SK-N-SH (cell line): ENCODE data around the gene BRD2. TPM values are rescaled to one million over a fixed set of nuclear protein-coding genes. Genes with fewer than 3 reads are reported as not detected.

ENCODE experiments used
- CHD2 ChIP-seq: fragments of 150-350 bp; IDR thresholded peaks from 2 replicates; pipeline ENCODE4 v1.6.1; 2018; ENCODE audit warnings: low read length; ENCODE audit not compliant: partially characterized antibody
- ELF1 ChIP-seq: IDR thresholded peaks from 2 replicates; pipeline ENCODE4 v1.4.0; 2012
- EP300 ChIP-seq, 2 experiments: IDR thresholded peaks; 2 replicates each; pipeline versions ENCODE4 v1.4.0 to v1.6.1; 2012; ENCODE audit warnings: borderline replicate concordance in 1 of 2, low read depth in 1 of 2, low read length in 1 of 2
- EZH2phosphoT487 ChIP-seq: fragments of 200-600 bp; sonication (generic); IDR thresholded peaks from 2 replicates; pipeline ENCODE4 v1.6.1; 2017; ENCODE audit warnings: low read depth, mixed run types, mild to moderate bottlenecking, antibody characterized with exemption, moderate library complexity, borderline replicate concordance
- FOSL2 ChIP-seq: IDR thresholded peaks from 2 replicates; pipeline ENCODE4 v1.4.0; 2012; ENCODE audit warnings: low read depth, mild to moderate bottlenecking, moderate library complexity, borderline replicate concordance
- FOXM1 ChIP-seq: IDR thresholded peaks from 2 replicates; pipeline ENCODE4 v1.4.0; 2012; ENCODE audit warnings: low read depth, mild to moderate bottlenecking
- GABPA ChIP-seq: IDR thresholded peaks from 2 replicates; pipeline ENCODE4 v1.4.0; 2012; ENCODE audit warnings: low read depth, mild to moderate bottlenecking
- MEF2A ChIP-seq: IDR thresholded peaks from 2 replicates; pipeline ENCODE4 v1.4.0; 2012; ENCODE audit warnings: low read depth, borderline replicate concordance
- POLR2AphosphoS5 ChIP-seq: IDR thresholded peaks from 2 replicates; pipeline ENCODE4 v1.6.1; 2012; ENCODE audit warnings: low read depth, low read length
- RXRA ChIP-seq: IDR thresholded peaks from 2 replicates; pipeline ENCODE4 v1.4.0; 2012; ENCODE audit warnings: low read depth, mild to moderate bottlenecking, borderline replicate concordance
- TCF12 ChIP-seq: IDR thresholded peaks from 2 replicates; pipeline ENCODE4 v1.4.0; 2012
- TEAD4 ChIP-seq: IDR thresholded peaks from 2 replicates; pipeline ENCODE4 v1.4.0; 2012; ENCODE audit warnings: mild to moderate bottlenecking, borderline replicate concordance; ENCODE audit not compliant: insufficient read depth
- USF2 ChIP-seq: fragments of 150-350 bp; IDR thresholded peaks from 2 replicates; pipeline ENCODE4 v1.6.1; 2017; ENCODE audit warnings: antibody characterized with exemption, low read length, low read depth, borderline replicate concordance
- YY1 ChIP-seq: IDR thresholded peaks from 2 replicates; pipeline ENCODE4 v1.4.0; 2012; ENCODE audit warnings: low read depth, mild to moderate bottlenecking
- polyA plus RNA-seq, 3 experiments: library from polyadenylated mRNA; depleted of rRNA; stranded (reverse); fragments of >200 nt; gene quantifications; 2 replicates each; pipeline ENCODE4 v1.2.3, GENCODE V29; 2012
- TF ChIP-seq, protein P1 (sequence below): IDR thresholded peaks from 2 replicates; pipeline ENCODE4 v1.6.1; 2012; ENCODE audit warnings: mild to moderate bottlenecking, low read depth, low read length, moderate library complexity
- TF ChIP-seq, protein P2 (sequence below): fragments of 150-350 bp; IDR thresholded peaks from 2 replicates; pipeline ENCODE4 v1.6.1; 2016; ENCODE audit warnings: mild to moderate bottlenecking, low read depth, low read length
- TF ChIP-seq, protein P3 (sequence below): IDR thresholded peaks from 2 replicates; pipeline ENCODE4 v1.4.0; 2012; ENCODE audit warnings: low read depth, borderline replicate concordance
- TF ChIP-seq, protein P4 (sequence below): IDR thresholded peaks from 2 replicates; pipeline ENCODE4 v1.4.0; 2012; ENCODE audit warnings: low read depth, borderline replicate concordance

BRD2 gene
- polyA plus RNA-seq, 1 of the 3 experiments (the other 2 are of a cell fraction) = 104 TPM

GRCh38 chr6:32984622-32985389 lies 16.4 kb downstream of the BRD2 start (continued):
- TF ChIP-seq, protein P1, sequence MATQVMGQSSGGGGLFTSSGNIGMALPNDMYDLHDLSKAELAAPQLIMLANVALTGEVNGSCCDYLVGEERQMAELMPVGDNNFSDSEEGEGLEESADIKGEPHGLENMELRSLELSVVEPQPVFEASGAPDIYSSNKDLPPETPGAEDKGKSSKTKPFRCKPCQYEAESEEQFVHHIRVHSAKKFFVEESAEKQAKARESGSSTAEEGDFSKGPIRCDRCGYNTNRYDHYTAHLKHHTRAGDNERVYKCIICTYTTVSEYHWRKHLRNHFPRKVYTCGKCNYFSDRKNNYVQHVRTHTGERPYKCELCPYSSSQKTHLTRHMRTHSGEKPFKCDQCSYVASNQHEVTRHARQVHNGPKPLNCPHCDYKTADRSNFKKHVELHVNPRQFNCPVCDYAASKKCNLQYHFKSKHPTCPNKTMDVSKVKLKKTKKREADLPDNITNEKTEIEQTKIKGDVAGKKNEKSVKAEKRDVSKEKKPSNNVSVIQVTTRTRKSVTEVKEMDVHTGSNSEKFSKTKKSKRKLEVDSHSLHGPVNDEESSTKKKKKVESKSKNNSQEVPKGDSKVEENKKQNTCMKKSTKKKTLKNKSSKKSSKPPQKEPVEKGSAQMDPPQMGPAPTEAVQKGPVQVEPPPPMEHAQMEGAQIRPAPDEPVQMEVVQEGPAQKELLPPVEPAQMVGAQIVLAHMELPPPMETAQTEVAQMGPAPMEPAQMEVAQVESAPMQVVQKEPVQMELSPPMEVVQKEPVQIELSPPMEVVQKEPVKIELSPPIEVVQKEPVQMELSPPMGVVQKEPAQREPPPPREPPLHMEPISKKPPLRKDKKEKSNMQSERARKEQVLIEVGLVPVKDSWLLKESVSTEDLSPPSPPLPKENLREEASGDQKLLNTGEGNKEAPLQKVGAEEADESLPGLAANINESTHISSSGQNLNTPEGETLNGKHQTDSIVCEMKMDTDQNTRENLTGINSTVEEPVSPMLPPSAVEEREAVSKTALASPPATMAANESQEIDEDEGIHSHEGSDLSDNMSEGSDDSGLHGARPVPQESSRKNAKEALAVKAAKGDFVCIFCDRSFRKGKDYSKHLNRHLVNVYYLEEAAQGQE = no peak
- TF ChIP-seq MEF2A = no peak
- TF ChIP-seq FOXM1 = no peak
- TF ChIP-seq, protein P2, sequence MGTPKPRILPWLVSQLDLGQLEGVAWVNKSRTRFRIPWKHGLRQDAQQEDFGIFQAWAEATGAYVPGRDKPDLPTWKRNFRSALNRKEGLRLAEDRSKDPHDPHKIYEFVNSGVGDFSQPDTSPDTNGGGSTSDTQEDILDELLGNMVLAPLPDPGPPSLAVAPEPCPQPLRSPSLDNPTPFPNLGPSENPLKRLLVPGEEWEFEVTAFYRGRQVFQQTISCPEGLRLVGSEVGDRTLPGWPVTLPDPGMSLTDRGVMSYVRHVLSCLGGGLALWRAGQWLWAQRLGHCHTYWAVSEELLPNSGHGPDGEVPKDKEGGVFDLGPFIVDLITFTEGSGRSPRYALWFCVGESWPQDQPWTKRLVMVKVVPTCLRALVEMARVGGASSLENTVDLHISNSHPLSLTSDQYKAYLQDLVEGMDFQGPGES = no peak
- TF ChIP-seq FOSL2 = no peak
- TF ChIP-seq ELF1 = no peak
- TF ChIP-seq TCF12 = no peak
- no peak for TF ChIP-seq POLR2AphosphoS5
- TF ChIP-seq RXRA = no peak
- no peak for TF ChIP-seq GABPA
- no peak for TF ChIP-seq EZH2phosphoT487
- no peak for TF ChIP-seq USF2
- TF ChIP-seq YY1 = no peak
- TF ChIP-seq CHD2 = no peak
- TF ChIP-seq, protein P3, sequence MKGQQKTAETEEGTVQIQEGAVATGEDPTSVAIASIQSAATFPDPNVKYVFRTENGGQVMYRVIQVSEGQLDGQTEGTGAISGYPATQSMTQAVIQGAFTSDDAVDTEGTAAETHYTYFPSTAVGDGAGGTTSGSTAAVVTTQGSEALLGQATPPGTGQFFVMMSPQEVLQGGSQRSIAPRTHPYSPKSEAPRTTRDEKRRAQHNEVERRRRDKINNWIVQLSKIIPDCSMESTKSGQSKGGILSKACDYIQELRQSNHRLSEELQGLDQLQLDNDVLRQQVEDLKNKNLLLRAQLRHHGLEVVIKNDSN = no peak
- TF ChIP-seq TEAD4 = no peak
- TF ChIP-seq EP300 (IDR thresholded peaks at IDR 0.05; ENCODE audit: borderline replicate concordance in 1 of 2, low read depth in 1 of 2, low read length in 1 of 2) = no peak
- TF ChIP-seq, protein P4, sequence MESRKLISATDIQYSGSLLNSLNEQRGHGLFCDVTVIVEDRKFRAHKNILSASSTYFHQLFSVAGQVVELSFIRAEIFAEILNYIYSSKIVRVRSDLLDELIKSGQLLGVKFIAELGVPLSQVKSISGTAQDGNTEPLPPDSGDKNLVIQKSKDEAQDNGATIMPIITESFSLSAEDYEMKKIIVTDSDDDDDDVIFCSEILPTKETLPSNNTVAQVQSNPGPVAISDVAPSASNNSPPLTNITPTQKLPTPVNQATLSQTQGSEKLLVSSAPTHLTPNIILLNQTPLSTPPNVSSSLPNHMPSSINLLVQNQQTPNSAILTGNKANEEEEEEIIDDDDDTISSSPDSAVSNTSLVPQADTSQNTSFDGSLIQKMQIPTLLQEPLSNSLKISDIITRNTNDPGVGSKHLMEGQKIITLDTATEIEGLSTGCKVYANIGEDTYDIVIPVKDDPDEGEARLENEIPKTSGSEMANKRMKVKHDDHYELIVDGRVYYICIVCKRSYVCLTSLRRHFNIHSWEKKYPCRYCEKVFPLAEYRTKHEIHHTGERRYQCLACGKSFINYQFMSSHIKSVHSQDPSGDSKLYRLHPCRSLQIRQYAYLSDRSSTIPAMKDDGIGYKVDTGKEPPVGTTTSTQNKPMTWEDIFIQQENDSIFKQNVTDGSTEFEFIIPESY = no peak
